HG03469 (cell line): ENCODE measurements around the gene MCF2L2.

Experiments
- ATAC-seq: cut with Tn5 transposase; IDR thresholded peaks from one replicate; pipeline ENCODE4 v1.9.1; 2021; ENCODE audit warnings: mild to moderate bottlenecking, moderate library complexity, moderate number of reproducible peaks; ENCODE audit not compliant: unreplicated experiment

The MCF2L2 gene

DNA sequence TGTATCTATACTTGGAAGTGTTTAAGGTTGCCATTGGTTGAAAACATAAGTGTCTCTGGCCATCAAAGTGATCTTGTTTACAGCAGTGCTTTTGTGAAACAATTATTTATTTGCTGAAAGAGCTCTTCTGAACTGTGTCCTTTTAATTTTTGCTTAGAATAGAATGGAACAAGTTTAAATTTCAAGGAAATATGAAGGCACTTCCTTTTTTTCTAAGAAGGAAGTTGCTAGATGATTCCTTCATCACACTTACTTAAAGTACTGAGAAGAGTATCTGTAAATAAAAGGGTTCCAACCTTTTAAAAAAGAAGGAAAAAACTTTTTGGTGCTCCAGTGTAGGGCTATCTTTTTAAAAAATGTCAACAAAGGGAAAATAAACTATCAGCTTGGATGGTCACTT lies 155.6 kb downstream of the MCF2L2 start:
- ATAC-seq, result no peak

DNA sequence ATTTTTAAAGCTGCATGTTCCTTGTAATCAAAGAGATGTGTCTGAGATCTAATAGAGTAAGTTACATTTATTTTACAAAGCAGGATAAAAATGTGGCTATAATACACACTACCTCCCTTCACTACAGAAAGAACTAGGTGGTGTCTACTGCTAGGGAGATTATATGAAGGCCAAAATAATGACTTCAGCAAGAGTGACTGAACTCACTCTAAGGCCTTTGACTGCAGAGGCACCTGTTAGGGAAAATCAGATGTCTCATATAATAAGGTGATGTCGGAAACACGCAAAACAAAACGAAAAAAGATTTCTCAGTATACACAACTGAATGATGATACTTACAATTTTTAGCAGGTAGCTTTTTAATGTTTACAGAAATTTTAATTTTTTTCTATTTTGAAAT lies 156.3 kb downstream of the MCF2L2 start:
- ATAC-seq, result no peak

DNA sequence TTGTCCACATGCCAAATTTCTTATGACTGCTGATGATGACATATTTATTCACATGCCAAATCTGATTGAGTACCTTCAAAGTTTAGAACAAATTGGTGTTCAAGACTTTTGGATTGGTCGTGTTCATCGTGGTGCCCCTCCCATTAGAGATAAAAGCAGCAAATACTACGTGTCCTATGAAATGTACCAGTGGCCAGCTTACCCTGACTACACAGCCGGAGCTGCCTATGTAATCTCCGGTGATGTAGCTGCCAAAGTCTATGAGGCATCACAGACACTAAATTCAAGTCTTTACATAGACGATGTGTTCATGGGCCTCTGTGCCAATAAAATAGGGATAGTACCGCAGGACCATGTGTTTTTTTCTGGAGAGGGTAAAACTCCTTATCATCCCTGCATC lies 158.1 kb downstream of the MCF2L2 start:
- no peak for ATAC-seq

DNA sequence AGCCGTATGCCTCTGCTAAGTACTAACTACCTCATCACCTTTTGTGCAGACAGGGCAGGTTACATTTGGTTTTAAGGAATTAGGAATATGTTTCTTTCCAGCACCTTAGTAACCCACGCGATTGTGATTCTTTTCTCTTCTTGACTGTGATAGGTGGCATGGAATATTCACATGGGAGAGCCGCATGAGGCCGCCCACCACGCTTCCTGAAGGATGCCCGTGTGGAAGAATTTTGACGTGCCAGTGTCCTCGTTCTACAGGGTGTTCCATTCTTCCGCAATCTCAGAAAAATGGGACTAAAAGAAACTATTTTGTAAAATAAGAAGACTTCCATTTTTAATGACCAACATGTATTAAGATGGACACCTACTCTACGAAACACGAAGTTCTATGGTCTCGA lies 159.1 kb downstream of the MCF2L2 start:
- ATAC-seq, result no peak

DNA sequence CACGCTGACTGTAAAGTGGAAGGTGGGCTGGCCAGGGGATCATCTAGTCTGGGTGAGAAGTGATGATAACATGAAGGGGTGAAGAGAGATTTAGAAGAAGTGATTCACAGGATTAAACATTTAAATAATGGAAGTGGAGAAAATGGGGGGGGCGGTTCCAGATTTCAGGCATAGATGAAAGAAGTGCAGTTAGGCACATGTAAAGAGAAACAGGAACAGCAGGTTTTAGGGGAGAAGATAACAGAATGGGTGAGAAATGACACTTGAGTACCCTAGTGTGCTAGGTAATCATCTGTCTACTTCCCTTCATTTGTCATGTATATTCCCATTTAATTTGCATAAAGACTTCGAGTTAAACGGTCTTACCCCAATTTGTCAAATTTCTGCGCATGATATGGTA lies 160.1 kb downstream of the MCF2L2 start:
- ATAC-seq, result no peak

DNA sequence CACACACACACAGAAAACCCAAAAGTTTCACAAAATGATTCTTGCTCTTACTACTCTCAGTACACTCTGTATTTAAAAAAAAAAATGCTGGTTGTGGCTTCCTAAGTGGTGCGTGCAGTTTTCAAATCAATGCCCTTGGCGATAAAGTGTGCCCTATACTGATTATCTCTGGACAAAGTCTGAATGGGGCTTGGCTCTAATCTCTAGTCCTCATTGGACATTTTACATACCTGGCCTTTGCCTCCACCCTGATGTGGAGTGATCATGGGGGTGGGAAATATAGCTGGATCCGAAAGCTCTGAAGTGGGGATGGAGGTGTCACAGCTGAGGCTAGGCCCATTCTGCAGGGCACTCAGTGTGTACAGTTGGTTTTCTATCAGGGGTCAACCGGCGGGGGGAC lies 161.3 kb downstream of the MCF2L2 start:
- ATAC-seq, result no peak

DNA sequence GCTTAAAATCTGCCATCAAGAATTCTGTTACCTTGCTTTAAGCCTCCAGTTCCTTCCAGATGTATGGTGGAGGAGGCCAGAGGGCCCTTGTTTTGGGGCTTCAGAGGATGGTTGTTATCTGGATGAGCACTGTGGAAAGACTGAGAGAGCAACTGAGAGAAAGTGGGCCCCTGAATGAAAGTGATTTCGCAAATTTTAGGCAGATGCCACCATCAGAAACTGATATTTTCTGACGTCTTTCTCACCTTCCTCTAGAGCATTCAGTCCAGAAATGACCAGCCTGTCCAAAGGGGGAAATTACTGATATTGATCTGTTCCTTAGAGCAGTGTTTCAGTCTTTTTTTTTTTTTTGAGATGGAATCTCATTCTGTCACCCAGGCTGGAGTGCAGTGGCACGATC lies 162.0 kb downstream of the MCF2L2 start:
- ATAC-seq, result no peak

DNA sequence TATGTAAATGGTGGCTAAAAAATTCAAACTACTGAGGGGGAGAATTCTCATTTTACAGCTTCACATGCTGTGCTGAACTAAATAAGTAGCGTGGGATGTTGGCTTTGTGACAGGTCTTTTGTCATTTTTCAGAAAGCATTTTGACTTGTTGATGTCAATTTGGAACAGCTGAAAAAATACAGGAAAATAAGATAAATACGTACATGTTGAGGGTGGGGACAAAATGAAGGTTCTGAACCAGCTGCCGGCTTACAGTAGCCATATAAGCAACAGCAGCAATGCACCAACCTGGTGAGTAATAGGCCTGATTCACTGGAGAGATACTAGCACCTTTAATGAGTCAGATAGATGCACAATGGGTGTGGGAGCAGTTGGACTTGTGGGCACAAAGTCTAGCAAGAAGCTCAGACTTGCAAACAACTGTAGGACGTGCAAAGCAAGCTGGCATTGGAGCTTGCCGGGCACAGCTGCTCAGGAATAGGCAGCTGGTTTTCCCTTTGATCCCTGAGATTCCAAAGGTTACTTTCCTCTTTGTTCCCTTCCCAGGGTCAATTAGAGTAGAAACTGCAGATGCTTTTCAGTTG lies 162.5 kb downstream of the MCF2L2 start:
- ATAC-seq, result no peak

DNA sequence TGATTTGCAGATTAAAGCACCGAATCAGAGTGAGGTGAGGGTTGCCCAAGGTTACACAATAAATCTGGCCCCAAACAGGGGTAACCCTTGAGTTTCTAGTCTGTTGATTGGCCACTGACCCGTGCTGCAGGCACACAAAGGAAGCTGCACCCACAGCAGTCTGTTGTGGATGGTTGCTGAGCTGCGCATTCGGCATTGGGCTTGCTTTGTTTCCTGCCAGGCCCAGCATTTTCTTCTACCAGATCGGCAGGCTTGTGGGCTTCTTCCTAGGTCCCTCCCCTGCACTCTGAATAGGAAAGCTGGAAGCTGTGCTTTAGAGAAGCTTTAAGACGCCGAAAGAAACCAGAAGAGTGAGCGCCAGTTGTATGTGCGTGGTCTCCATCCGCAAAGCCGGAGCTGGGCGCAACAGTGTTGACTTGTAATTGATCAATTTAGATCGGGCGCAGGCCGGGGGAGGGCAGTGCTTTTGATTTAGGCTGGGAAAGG lies 163.2 kb downstream of the MCF2L2 start:
- no peak for ATAC-seq

DNA sequence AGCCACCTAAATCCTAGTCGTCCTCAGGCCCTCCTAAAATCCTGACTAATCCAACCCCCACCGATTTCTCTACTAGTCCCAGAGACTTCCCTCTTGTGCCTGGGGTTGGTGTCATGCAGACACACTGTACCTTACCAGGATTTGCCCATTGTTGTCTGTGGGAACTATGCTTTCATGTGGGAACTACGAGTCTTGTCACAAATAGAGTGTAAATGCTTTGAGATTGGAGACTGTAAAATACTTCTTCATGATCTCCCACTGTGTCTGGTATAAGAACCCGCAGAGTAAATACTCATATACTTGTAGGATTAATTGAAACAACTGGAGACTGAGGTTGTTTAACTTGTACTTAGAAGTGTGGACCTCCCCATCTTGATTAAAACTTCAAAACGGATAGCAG lies 164.2 kb downstream of the MCF2L2 start:
- no peak for ATAC-seq

DNA sequence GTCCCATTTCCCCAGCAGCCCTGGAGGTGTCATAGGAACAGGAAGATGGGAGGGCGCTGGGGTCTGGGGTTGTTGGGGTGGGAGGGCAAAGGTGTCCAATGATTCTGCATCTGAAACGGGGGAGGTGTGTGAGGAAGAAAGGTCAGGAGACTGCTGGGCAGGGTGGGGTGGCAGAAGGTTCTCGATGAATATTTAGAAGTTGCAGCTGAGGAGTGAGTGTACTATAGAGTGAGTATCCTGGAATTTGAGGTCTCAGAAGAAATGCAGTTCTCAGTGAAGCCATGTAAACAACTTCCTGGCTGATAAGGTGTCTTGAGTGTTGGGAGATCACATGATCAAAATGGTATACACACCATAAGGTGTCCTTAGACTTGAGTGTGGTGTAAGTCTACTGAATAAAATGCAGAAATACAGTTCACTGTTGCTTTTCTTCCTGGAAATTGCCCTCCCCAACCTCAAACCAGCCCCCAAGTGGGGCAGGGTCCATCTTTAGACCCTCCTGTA lies 165.5 kb downstream of the MCF2L2 start:
- ATAC-seq, result no peak

DNA sequence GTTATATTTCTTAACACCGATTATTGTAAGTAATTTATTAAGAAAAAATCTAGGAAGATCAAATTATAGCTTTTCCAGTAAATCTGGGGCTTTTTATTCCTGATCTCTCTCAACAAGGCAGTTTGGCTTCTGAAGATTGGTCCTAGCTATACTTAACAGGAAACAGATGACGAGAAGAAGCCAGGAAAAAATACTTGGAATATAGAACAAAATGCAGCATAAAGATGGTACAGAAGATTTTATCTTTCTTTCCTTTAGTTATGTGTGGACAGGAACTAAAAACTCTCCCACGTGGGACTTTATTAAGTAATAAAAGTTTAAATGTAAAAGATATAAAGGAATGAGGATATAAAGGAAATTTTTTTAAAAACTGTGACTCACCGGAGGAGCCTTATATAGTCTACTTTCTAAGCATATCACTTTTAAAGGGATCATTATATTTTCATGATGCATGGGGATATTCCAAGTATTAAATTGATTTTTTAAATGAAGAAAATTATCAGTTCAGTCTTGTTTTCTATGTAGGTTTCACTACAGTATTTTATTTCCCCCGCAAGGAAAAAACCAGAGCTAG lies 167.2 kb downstream of the MCF2L2 start:
- no peak for ATAC-seq

DNA sequence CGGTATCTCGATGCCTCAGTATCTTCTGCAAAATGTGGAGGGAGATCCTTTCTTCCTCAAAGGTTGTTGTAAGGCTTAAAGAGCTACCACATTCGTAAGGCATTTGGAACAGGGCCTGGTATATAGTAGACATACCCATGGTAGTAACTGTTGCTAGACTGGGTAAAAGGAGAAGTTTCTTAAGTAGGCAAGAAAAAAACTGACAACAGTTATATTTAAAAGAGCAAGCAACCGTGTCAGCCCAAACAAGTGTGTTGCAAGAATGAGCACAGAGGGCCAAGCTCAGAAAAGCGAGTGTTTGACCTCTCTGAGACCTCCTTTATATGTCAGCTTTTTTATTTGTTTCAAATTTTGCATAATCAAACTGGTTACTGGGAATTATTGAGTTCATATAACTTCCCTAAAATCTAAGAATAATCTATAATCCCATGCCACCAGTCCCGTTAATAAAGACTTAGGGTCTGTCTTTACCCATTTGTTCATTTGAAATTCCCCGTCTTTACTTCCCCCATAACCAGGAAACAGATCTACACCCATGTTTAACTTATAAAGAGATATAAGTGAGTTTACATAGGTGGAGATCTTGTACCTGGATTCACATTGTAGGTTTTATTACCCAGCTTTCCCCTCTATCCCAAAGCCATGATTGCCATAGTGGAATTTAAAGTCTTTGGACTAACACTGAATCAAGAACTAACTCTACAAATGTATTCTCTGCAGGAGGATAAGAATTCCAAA lies 168.1 kb downstream of the MCF2L2 start:
- no peak for ATAC-seq

DNA sequence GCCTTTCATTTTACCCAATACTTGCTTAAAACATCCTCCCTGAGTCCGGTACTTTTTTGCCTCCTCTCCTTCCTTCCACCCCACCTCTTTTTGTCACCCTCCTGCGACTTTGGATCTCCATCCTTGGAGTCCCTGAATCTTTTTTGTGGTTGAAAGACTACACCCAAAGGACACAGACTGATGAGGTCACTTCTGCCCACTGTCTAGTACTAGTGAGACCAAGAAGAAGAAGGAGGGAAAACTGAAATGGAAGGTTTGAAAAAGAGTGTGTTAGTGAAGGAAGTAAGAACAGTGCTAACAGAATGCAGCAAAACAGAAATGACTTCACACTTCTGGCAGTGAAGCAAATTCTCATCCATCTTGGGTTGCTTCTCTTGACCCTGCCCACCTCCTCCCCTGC lies 168.8 kb downstream of the MCF2L2 start:
- ATAC-seq, result no peak

DNA sequence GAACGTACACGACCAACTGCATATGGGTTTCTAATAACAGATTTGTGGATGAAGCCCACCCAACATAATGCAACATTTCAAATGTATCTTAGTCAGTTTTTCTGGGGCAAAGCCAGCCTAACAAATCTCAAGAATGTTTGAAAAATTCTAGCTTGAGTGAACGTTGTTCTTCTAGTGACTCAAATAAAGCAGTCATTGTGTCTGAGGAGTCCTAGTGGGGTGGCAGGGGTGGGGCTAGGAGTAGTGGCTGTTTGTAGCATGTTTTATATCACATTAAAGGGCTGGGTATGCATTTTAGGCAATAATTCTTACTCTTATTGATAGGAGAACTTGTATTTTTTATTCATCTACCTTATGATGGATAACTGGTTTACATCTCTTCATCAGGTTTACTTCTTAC lies 169.3 kb downstream of the MCF2L2 start:
- no peak for ATAC-seq

DNA sequence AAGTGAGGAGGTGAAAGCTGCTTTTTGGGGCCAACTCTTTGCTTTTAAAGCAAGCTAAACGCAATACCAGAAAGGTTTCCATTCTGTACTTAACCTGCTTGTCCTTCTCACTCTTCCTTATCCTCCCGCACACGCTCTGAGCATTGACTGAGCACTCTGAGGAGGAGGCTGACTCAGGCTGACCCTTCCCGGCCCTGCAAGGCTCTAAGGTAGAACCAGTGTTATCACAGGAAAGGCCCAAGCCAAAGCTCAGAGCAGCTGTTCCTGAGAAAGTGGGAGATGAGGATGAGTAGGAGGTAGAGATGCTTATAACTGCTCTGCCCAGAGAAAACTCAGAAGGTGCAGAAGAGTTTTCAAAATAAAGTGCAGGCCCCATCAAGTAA lies 173.1 kb downstream of the MCF2L2 start:
- ATAC-seq, result no peak

DNA sequence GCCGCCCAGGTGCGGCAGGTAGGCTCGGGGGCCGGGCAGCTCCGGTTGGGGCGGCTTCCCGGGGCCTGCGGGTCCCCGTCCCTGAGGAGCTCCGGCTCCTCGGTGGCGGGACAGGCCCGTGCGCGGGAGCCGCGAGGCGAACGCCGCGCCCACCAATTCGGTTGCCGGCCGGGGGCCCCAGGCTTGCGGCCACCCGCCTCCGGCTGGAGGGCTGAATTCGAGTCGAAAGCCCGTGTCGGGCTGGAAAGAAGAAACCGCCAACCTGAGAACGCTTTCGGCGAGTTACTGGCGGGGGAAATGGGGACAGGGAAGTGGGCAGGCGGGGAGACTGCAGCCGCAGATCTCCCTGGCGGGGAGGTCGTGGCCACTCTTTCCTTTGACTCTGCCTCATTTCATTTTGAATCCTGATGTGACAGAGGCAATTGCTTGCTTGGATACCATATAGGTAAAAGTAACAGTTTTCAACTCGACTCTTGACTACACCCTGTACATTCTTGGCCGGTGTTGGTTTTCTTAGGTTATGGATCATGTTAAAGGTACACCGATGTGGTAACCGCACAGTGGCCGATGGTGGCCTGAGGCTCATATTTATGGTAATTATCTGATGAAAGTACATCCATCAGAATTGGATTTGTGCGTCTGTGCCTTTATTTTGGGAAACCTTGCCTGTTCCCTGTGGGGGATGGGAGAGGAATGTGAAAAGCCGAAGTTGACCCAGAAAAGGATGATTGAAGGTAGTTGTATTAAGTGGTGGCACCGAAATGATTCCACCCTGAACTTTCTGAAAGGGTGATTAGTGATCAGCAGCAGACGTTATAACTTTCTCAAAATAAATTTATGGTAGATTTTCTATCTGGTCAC lies 173.7 kb downstream of the MCF2L2 start:
- ATAC-seq, result no peak

DNA sequence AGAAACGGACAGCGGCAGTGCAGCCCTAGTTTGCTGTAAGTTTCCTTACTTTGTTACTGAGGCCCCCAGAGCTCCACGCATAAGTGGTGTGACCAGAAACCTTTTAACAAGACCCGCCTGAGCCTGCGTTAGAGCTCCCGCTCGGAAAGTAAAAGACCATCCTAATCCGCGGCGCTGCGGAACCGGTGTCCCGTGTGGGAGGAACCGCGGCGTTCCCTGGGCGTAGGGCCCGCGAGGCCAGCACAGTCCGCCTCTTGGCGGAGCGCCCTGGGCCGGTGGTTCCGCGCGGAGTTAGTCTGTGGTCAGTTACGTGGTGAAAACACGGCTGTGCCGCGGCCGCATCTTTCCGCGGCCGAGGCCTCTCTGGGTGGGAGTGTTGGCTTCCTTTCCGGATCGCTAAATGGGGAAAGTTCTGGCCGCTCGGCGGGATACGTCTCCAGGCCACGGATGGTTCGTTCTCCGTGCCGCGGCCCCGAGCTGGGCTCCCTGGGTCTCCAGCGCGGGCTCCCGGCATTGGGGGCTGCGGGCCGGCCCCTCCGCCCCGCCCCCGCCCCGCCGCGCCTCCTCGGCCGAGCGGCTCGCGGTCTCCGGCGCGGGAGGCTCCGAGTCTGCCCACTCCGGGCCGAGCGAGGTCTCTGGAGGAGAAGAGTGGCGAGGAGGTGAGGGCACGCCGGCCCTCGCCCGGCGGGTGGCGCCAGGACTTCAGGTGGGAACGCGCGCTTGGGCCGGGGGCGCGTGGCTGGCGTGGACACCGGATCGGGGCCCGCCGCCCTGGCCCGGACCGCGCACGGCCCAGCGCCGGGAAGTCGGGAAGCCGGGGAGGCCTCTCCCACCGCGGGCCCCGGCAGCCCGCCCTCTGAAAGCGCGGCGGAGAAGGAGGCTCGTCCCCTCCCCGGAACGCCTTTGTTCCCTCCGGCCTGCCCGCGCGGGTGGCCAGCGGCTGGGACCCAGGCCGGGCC lies 174.6 kb downstream of the MCF2L2 start:
- no peak for ATAC-seq

DNA sequence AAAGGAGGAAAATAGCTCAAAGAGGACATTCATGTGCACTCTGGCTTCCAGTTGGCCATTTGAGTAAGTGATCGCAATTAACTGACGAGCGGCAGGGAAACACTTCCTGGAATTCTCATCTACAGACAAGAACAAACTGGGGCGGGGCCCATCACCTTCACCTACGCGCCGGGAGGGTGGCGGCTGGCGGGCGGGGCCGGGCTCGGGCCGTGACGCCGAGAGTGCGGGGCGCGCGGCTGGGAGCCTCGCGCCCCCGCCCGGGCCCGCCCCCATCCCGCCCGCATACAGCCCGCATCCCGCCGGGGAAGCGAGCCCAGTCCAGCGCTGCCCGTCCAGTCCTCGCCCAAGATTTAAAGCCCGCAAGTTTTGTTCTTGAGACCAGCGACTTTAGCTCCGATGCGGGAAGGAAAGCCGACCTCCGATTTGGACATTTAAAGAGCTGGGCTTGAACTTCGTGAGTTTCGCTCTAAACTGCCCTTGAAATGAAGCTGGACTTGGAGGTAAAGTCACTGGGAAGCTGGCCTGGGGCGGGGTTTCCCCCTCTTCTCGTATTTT lies 175.4 kb downstream of the MCF2L2 start, which contains the start of gene B3GNT5:
Gene B3GNT5 (plus strand): TSS at position 281 of the 555 bp plus-strand sequence. CDS start 16,546 bp downstream, outside the sequence.
- no peak for ATAC-seq
